Lower leg skin (tissue), 4 donors: ENCODE results near the gene DDX24. TPM values are rescaled to one million over a fixed set of nuclear protein-coding genes. Genes with fewer than 3 reads are reported as not detected.
A peak's percentile ranks its signal among the peaks of the same experiment; 100 is the strongest.

ENCODE experiments used
- DNase-seq, 2 donors: peaks; one replicate each; pipeline ENCODE4 v3.0.0-alpha.2; 2019; ENCODE audit warnings: low spot score in 2 of 2
- H3K4me3 ChIP-seq: fragments of 200-600 bp; sonication (generic); 2 replicates; pipeline ENCODE4 v1.5.1; 2017; ENCODE audit warnings: mild to moderate bottlenecking, low read depth; ENCODE audit not compliant: poor library complexity, severe bottlenecking
- POLR2A ChIP-seq, 2 donors: fragments of 450-650 bp; IDR thresholded peaks; one replicate each; pipeline ENCODE4 v1.6.1; 2016 to 2017; ENCODE audit warnings: antibody characterized with exemption in 2 of 2, mild to moderate bottlenecking in 1 of 2, moderate library complexity in 1 of 2
- WGBS, 2 donors: methylation state at CpG; one replicate each; pipeline ENCODE4 v1.1.5; 2018; 5-methylcytosine and 5-hydroxymethylcytosine counted together
- intact Hi-C: fragments of 100-400 bp; cut with DNase I; formaldehyde crosslinking; loops from one replicate; pipeline ENCODE4 v1.15.0; 2023; ENCODE audit warnings: low total_unique reads
- total RNA-seq, 4 donors: library from RNA; depleted of rRNA; stranded (reverse); fragments of >200 nt; gene quantifications; one replicate each; pipeline ENCODE4 v1.1.0, GENCODE V29; 2016
- TF ChIP-seq, protein P1 (sequence below), 3 donors: fragments of 450-650 bp; IDR thresholded peaks; one replicate each; pipeline ENCODE4 v1.5.1; 2016; ENCODE audit warnings: antibody characterized with exemption in 3 of 3, mild to moderate bottlenecking in 3 of 3, moderate library complexity in 2 of 3

Gene DDX24
- total RNA-seq, 4 donors from 2014 or later = 91.7 to 132 (median 102) TPM

DNA sequence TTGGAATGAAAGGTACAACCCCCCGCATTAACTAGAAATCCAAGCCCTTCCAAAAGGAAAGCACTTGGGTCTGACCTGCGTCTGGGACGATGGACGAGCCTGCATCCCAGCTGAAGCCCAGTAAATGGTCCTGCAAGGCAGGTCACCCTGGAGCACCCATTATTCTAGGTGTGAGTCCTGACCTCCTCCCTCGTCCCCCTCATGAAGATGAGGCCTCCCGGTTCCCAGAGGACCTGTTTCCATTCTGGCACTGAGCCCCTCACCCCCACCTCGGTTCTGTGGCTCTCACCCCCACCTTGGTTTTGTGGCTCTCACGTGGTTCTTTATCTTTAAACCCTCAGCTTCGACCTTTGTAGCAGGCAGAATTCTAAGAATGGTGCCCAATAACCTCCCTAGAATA is 36.9 kb upstream of the DDX24 start:
- 81 to 87% methylated on average over 9 of the region's 9 CpGs for WGBS, 2 donors
- no peak for TF ChIP-seq POLR2A (IDR thresholded peaks at IDR 0.05)
- TF ChIP-seq, protein P1, sequence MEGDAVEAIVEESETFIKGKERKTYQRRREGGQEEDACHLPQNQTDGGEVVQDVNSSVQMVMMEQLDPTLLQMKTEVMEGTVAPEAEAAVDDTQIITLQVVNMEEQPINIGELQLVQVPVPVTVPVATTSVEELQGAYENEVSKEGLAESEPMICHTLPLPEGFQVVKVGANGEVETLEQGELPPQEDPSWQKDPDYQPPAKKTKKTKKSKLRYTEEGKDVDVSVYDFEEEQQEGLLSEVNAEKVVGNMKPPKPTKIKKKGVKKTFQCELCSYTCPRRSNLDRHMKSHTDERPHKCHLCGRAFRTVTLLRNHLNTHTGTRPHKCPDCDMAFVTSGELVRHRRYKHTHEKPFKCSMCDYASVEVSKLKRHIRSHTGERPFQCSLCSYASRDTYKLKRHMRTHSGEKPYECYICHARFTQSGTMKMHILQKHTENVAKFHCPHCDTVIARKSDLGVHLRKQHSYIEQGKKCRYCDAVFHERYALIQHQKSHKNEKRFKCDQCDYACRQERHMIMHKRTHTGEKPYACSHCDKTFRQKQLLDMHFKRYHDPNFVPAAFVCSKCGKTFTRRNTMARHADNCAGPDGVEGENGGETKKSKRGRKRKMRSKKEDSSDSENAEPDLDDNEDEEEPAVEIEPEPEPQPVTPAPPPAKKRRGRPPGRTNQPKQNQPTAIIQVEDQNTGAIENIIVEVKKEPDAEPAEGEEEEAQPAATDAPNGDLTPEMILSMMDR (IDR thresholded peaks at IDR 0.05) = no peak
- peak in 1 of 2 donors; percentile 81 for DNase-seq
- H3K4me3 ChIP-seq = no peak overlapping the region
- intact Hi-C loops = no loop called here

DNA sequence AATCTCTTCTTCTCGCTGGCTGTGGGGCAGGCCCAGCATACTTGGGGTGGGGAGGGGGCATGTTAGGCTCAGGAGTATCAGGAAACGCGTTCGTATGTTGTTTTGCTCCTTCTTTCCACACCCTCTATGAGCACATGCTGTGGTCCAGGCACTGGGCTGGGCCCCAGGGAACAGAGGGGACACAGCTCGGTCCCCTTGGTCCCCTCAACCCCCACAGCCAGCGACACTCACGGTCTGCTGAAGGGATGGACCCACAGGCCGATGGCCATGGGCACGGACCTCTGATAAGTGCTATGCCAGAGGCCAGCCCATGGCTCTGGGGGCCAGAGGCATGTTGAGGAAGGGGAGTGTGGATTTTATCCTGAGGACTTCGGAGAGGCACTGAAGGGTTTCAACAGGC is 35.7 kb upstream of the DDX24 start:
- peak in 1 of 2 donors; percentile 69 for DNase-seq

DNA sequence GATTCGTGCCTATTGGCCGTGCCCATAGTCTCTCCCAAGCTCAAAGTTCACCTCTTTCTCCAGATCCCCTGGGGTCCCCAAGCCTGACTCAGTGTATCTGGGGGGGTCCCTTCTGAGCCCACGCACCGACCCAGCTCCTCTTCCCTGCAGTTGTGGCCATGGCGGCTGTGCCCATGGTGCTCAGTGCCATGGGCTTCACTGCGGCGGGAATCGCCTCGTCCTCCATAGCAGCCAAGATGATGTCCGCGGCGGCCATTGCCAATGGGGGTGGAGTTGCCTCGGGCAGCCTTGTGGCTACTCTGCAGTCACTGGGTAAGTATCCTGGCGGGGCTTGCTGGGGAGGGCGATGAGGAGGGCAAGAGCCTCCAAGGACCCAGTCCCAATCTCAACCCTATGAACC is 34.6 kb upstream of the DDX24 start:
- H3K4me3 ChIP-seq = no peak overlapping the region
- WGBS, 2 donors = 81 to 83% methylated on average over 11 to 12 of the region's 15 CpGs
- no peak for TF ChIP-seq POLR2A (IDR thresholded peaks at IDR 0.05)
- TF ChIP-seq, protein P1 (IDR thresholded peaks at IDR 0.05) = no peak
- intact Hi-C loops = no loop called here
- peak in 1 of 2 donors; percentile 82 for DNase-seq

More for the DNA sequence above, 35.7 kb upstream of the DDX24 start:
- H3K4me3 ChIP-seq = no peak overlapping the region
- TF ChIP-seq, protein P1 (IDR thresholded peaks at IDR 0.05) = no peak
- TF ChIP-seq POLR2A (IDR thresholded peaks at IDR 0.05) = no peak
- intact Hi-C loops = no loop called here
- WGBS, 2 donors = 91 to 93% methylated on average over 10 of the region's 10 CpGs

DNA sequence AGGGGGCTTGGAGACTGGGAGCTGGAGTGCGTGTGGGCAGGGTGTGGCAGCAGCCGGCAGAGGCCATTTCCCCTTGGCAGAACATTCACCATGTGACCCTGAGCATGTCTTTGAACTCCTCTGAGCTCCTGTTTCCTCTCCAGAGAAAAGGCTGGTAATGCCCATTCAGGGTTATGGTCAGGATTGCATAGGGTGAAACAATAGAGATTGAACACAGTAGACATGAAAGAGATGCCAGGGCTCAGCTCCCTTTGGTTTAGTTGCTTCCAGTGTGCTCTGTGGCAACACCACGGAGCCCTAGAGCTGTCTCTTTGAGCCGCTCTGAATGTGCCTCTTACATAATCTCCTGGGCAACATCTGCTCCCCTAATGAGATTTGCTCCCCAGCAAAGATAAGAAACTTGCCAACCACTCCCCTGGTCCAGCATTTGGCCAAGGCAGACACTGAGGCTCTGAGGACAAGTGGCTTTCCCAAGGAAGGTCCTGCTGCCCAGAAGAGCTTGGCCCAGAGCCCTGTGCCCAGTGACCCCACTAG is 34.1 kb upstream of the DDX24 start:
- no peak overlapping the region for H3K4me3 ChIP-seq
- no peak for TF ChIP-seq POLR2A (IDR thresholded peaks at IDR 0.05)
- TF ChIP-seq, protein P1 (IDR thresholded peaks at IDR 0.05) = no peak
- DNase-seq = peak in 1 of 2 donors; percentile 86
- 10 to 12% methylated on average over 4 of the region's 4 CpGs for WGBS, 2 donors
- intact Hi-C loops = no loop called here

DNA sequence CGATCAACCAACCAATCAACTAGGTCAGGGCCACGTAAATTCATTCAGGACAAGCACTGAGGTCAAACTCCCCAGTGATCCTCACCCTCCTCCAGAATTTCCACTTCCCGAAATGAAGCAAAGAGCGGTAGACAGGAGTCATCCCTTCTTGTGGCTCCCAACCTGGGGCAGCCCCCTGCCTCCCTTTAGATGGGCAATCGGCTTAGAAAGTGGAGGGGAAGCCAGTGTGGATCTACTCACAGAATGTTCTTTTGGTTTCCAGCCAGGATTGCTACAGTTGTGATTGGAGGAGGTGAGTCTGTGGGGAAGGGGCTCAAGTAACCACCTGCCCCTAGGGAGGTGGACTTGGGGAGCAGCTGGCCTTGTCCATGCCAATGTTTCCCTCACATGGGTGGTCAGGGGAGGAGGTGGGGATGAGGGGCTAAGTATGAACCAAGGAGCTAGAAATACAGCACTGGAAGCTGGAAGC is 33.6 kb upstream of the DDX24 start:
- H3K4me3 ChIP-seq = no peak overlapping the region
- no peak for DNase-seq
- TF ChIP-seq POLR2A (IDR thresholded peaks at IDR 0.05) = no peak
- TF ChIP-seq, protein P1 (IDR thresholded peaks at IDR 0.05) = no peak
- WGBS, 2 donors = 83 to 93% methylated on average over 5 of the region's 5 CpGs
- intact Hi-C loops = no loop called here
